ENCODE data around the gene SETBP1.

SETBP1 gene

GRCh38 chr18:45044787-45045186, 364.1 kb downstream of the SETBP1 start:
- in situ Hi-C loops (cut with HindIII; ENCODE audit: low pct_ligation_motif_present, low sequenced_read_pairs) = no loop called here
- DNase-seq = no peak
- Histone ChIP-seq H3K27ac (no peak overlapping the region), H3K36me3 (replicated peaks) (no peaks in the 10 kb centered on the region), H3K27me3 (replicated peaks) (no peaks in the 10 kb centered on the region), H3K4me3 (ENCODE audit: low read depth, low read length) (no peak overlapping the region)
- TF ChIP-seq CTCF (IDR thresholded peaks at IDR 0.05; ENCODE audit: low read depth, low read length, missing control alignments) = no peak

- Histone ChIP-seq H3K4me3 (ENCODE audit: low read depth, low read length) (no peak overlapping the region), H3K27me3 (replicated peaks) (no peaks in the 10 kb centered on the region), H3K36me3 (replicated peaks) (no peaks in the 10 kb centered on the region), H3K27ac (no peak overlapping the region)
- no peak for TF ChIP-seq CTCF (IDR thresholded peaks at IDR 0.05; ENCODE audit: low read depth, low read length, missing control alignments)
- DNase-seq = no peak
- in situ Hi-C loops (cut with HindIII; ENCODE audit: low pct_ligation_motif_present, low sequenced_read_pairs) = no loop called here
These were observed 365.5 kb downstream of the SETBP1 start for GRCh38 chr18:45046228-45046627.

DNA sequence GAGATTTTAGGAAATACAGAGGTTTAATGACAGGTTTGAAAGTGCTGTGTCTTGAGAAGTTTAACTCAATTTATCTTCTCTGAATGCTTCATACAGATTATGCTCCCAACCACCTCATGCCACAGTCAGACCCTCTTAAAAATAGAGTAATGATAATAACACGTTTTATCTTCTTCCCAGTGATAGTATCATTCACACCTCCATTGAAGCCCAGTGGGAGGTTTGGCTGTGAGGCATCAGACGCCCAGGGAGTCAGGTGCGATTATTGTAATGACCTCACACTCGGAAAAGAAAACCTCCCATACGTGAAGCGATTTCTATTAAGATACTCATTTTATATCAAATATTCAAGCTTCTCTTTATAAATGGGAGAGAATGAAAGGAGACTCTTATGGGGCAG, 366.3 kb downstream of the SETBP1 start:
- in situ Hi-C loops (cut with HindIII; ENCODE audit: low pct_ligation_motif_present, low sequenced_read_pairs) = no loop called here
- DNase-seq = no peak
- Histone ChIP-seq H3K27ac (no peak overlapping the region), H3K27me3 (replicated peaks) (no peaks in the 10 kb centered on the region), H3K4me3 (ENCODE audit: low read depth, low read length) (no peak overlapping the region), H3K36me3 (replicated peaks) (no peaks in the 10 kb centered on the region)
- no peak for TF ChIP-seq CTCF (IDR thresholded peaks at IDR 0.05; ENCODE audit: low read depth, low read length, missing control alignments)

DNA sequence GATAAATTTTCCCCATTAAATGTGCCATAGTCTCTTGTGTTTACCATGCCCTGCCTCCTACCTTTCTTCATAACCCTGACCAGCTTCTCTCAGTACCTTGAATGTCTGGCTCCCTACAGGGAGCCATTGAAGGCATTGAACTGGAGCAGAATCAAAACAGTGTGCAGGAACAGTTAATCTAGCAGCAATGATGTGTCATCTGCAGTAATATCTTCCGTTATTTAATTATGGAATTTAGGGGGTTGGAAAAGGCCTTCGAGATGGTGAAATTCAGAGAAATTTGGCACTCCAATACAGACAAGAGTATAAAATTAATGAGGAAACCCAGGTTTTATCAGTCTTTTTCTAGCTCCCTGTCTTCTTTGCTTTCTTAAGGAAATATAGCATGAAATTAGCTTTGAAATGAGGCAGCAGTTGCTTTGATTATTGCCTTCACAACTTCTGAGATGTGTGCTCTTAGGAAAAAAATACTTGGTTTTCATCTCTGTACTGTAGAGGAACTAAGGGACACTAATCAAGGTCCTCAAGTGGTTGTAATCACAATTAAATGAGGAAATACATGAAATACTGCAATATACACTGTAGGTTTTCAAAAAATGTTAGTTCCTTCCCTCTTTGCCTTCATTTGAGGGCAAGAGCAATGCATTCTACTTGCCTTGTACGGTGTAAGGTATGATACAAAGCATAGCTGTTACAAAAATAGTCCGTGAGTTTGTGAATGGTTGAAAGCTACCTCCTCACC, 369.1 kb downstream of the SETBP1 start:
- Histone ChIP-seq H3K36me3 (replicated peaks) (no peaks in the 10 kb centered on the region), H3K27me3 (replicated peaks) (no peaks in the 10 kb centered on the region), H3K4me3 (ENCODE audit: low read depth, low read length) (no peak overlapping the region), H3K27ac (no peak overlapping the region)
- no peak for TF ChIP-seq CTCF (IDR thresholded peaks at IDR 0.05; ENCODE audit: low read depth, low read length, missing control alignments)
- DNase-seq = no peak
- in situ Hi-C loops (cut with HindIII; ENCODE audit: low pct_ligation_motif_present, low sequenced_read_pairs) = no loop called here

DNA sequence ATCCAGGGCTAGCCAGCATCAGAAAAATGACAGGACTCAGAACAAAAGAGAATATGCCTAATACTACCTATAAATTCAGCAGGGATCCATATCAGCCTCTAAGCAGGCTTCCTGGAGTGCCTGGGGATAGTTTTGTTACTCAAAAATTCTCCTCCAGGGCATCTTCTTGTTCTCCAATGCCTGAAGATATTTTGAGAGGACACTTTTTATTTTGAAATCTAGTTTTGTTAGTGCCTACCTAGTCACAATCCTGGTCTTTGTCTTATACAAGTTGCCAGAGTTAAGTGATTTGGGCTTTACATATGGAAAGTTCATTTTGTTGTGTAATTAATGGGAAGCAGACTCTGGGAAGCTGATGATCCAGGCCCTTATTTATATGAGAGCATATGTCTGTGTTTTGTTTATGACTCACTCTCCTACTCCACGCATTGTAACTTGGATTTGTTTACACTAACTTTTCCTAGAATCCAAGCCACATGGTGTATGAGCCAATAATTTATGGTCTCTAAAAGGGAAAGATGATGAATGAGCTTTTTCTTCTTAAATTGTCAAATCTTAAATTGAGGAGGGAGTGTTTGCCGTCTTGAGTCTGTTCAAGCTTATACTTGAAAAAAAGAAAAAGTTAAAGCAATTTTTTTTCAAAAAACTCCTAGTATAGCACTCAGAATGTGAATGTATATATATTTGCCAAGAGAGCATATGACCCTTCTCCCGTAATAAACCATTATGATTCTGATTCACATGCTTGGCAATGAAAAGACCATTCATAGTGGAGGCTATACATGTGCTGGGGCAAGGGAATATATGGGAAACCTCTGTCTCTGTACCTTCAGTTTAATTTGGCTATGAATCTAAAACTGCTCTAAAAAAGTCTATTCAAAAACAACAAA, 370.3 kb downstream of the SETBP1 start:
- H3K36me3 ChIP-seq (replicated peaks) = no peaks in the 10 kb centered on the region
- in situ Hi-C loops (cut with HindIII; ENCODE audit: low pct_ligation_motif_present, low sequenced_read_pairs) = no loop called here
- no peaks in the 10 kb centered on the region for H3K27me3 ChIP-seq (replicated peaks)
- no peak overlapping the region for H3K4me3 ChIP-seq (ENCODE audit: low read depth, low read length)
- no peak for TF ChIP-seq CTCF (IDR thresholded peaks at IDR 0.05; ENCODE audit: low read depth, low read length, missing control alignments)
- peak; percentile 65 for DNase-seq
- peak overlapping the region; percentile 33 for H3K27ac ChIP-seq
